ENCODE results near the gene TBXA2R. TPM values are rescaled to one million over a fixed set of nuclear protein-coding genes. Genes with fewer than 3 reads are reported as not detected.

The TBXA2R gene
- total and polyA plus RNA-seq, 2 of the 8 experiments (the other 6 are each of a cell fraction or from before 2014, with no cell fraction given): 0.39 to 0.50 TPM

DNA sequence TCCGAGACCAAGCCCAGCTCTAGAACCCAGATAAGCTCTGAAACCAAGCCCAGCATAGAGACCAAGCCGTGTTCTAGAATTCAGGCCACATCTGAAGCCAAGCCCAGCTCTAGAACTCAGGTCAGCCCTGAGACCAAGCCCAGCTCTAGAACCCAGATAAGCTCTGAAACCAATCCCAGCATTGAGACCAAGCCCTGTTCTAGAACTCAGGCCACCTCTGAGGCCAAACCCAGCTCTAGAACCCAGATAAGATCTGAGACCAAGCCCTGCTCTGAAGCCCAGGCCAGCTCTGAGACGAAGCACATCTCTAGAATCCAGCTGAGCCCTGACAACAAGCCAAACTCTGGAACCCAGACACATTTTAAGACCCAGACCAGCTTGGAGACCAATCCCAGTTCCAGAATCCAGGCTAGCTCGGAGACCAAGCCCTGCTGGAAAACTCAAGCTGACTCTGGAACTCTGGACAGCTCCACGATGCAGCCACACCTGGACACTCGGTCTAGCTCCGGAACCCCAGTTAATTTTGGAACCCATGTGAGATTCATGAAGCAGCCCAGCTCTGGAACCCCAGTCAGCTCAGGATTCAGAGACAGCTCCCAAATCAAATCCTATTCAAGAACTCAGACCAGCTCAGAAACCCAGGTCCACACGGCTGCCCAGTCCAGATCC lies 15.6 kb downstream of the TBXA2R start (continued):
- TF ChIP-seq, protein P1, sequence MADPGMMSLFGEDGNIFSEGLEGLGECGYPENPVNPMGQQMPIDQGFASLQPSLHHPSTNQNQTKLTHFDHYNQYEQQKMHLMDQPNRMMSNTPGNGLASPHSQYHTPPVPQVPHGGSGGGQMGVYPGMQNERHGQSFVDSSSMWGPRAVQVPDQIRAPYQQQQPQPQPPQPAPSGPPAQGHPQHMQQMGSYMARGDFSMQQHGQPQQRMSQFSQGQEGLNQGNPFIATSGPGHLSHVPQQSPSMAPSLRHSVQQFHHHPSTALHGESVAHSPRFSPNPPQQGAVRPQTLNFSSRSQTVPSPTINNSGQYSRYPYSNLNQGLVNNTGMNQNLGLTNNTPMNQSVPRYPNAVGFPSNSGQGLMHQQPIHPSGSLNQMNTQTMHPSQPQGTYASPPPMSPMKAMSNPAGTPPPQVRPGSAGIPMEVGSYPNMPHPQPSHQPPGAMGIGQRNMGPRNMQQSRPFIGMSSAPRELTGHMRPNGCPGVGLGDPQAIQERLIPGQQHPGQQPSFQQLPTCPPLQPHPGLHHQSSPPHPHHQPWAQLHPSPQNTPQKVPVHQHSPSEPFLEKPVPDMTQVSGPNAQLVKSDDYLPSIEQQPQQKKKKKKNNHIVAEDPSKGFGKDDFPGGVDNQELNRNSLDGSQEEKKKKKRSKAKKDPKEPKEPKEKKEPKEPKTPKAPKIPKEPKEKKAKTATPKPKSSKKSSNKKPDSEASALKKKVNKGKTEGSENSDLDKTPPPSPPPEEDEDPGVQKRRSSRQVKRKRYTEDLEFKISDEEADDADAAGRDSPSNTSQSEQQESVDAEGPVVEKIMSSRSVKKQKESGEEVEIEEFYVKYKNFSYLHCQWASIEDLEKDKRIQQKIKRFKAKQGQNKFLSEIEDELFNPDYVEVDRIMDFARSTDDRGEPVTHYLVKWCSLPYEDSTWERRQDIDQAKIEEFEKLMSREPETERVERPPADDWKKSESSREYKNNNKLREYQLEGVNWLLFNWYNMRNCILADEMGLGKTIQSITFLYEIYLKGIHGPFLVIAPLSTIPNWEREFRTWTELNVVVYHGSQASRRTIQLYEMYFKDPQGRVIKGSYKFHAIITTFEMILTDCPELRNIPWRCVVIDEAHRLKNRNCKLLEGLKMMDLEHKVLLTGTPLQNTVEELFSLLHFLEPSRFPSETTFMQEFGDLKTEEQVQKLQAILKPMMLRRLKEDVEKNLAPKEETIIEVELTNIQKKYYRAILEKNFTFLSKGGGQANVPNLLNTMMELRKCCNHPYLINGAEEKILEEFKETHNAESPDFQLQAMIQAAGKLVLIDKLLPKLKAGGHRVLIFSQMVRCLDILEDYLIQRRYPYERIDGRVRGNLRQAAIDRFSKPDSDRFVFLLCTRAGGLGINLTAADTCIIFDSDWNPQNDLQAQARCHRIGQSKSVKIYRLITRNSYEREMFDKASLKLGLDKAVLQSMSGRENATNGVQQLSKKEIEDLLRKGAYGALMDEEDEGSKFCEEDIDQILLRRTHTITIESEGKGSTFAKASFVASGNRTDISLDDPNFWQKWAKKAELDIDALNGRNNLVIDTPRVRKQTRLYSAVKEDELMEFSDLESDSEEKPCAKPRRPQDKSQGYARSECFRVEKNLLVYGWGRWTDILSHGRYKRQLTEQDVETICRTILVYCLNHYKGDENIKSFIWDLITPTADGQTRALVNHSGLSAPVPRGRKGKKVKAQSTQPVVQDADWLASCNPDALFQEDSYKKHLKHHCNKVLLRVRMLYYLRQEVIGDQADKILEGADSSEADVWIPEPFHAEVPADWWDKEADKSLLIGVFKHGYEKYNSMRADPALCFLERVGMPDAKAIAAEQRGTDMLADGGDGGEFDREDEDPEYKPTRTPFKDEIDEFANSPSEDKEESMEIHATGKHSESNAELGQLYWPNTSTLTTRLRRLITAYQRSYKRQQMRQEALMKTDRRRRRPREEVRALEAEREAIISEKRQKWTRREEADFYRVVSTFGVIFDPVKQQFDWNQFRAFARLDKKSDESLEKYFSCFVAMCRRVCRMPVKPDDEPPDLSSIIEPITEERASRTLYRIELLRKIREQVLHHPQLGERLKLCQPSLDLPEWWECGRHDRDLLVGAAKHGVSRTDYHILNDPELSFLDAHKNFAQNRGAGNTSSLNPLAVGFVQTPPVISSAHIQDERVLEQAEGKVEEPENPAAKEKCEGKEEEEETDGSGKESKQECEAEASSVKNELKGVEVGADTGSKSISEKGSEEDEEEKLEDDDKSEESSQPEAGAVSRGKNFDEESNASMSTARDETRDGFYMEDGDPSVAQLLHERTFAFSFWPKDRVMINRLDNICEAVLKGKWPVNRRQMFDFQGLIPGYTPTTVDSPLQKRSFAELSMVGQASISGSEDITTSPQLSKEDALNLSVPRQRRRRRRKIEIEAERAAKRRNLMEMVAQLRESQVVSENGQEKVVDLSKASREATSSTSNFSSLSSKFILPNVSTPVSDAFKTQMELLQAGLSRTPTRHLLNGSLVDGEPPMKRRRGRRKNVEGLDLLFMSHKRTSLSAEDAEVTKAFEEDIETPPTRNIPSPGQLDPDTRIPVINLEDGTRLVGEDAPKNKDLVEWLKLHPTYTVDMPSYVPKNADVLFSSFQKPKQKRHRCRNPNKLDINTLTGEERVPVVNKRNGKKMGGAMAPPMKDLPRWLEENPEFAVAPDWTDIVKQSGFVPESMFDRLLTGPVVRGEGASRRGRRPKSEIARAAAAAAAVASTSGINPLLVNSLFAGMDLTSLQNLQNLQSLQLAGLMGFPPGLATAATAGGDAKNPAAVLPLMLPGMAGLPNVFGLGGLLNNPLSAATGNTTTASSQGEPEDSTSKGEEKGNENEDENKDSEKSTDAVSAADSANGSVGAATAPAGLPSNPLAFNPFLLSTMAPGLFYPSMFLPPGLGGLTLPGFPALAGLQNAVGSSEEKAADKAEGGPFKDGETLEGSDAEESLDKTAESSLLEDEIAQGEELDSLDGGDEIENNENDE (IDR thresholded peaks at IDR 0.05; ENCODE audit: insufficient replicate concordance, low read length): no peak
- TF ChIP-seq EP300 (IDR thresholded peaks at IDR 0.05; ENCODE audit: borderline replicate concordance in 1 of 2, low read depth in 2 of 2, low read length in 2 of 2) (no peak), EGR1 (IDR thresholded peaks at IDR 0.05; ENCODE audit: borderline replicate concordance, low read depth, low read length) (no peak), SP4 (IDR thresholded peaks at IDR 0.05; ENCODE audit: low read length) (no peak), BCL11A (IDR thresholded peaks at IDR 0.05; ENCODE audit: low read depth in 2 of 2, low read length in 2 of 2) (no peak), TEAD4 (IDR thresholded peaks at IDR 0.05; ENCODE audit: low read depth, low read length) (no peak), RAD21 (IDR thresholded peaks at IDR 0.05 in 1 of 2, conservative IDR thresholded peaks at IDR 0.05 in 1 of 2; ENCODE audit: low read depth in 2 of 2, low read length in 2 of 2) (no peak), TAF7 (optimal IDR thresholded peaks at IDR 0.05; ENCODE audit: borderline replicate concordance, low read depth, low read length) (no peak), SP2 (IDR thresholded peaks at IDR 0.05; ENCODE audit: low read length) (no peak), CBX5 (IDR thresholded peaks at IDR 0.05; ENCODE audit: low read depth, low read length) (no peak), KDM5A (IDR thresholded peaks at IDR 0.05; ENCODE audit: low read length) (no peak)
